GM18505 (cell line): Measurements from ENCODE around the gene BRSK1.

Source experiments
- ATAC-seq: cut with Tn5 transposase; IDR thresholded peaks from one replicate; pipeline ENCODE4 v1.9.1; 2021; ENCODE audit not compliant: unreplicated experiment
- POLR2A ChIP-seq: IDR thresholded peaks from 4 replicates; pipeline ENCODE4 v1.6.1; 2011; ENCODE audit warnings: borderline replicate concordance; ENCODE audit not compliant: insufficient read depth, insufficient read length; ENCODE audit errors: extremely low read depth

BRSK1 gene

GRCh38 chr19:55348317-55349034, 64.7 kb downstream of the BRSK1 start:
- ATAC-seq, result no peak
- TF ChIP-seq POLR2A, result no peak

GRCh38 chr19:55350620-55351315, 67.0 kb downstream of the BRSK1 start:
- no peak for TF ChIP-seq POLR2A
- ATAC-seq, result no peak

GRCh38 chr19:55352040-55352439, 68.2 kb downstream of the BRSK1 start:
- ATAC-seq, result no peak
- TF ChIP-seq POLR2A, result no peak

GRCh38 chr19:55352549-55353145, 68.8 kb downstream of the BRSK1 start:
- TF ChIP-seq POLR2A, result no peak
- no peak for ATAC-seq

- no peak for ATAC-seq
- TF ChIP-seq POLR2A, result no peak
These were observed 69.6 kb downstream of the BRSK1 start for GRCh38 chr19:55353356-55353802.

GRCh38 chr19:55353803-55354697, 70.3 kb downstream of the BRSK1 start:
- no peak for TF ChIP-seq POLR2A
- ATAC-seq, result no peak

GRCh38 chr19:55354698-55355212, 71.0 kb downstream of the BRSK1 start, which contains the start of gene COX6B2:
COX6B2 (minus strand) TSS chr19:55354719; CDS start chr19:55354521, 198 bp downstream.
- TF ChIP-seq POLR2A, result no peak

GRCh38 chr19:55355213-55355821, 71.5 kb downstream of the BRSK1 start:
- no peak for ATAC-seq
- TF ChIP-seq POLR2A, result no peak

More at GRCh38 chr19:55354698-55355212, 71.0 kb downstream of the BRSK1 start, which contains the start of gene COX6B2:
- no peak for ATAC-seq

- no peak for TF ChIP-seq POLR2A
- no peak for ATAC-seq
These were observed 74.7 kb downstream of the BRSK1 start for GRCh38 chr19:55358493-55358892.

GRCh38 chr19:55358943-55359908, 75.4 kb downstream of the BRSK1 start:
- no peak for ATAC-seq
- no peak for TF ChIP-seq POLR2A

- TF ChIP-seq POLR2A, result no peak
- ATAC-seq, result no peak
These were observed 77.1 kb downstream of the BRSK1 start for GRCh38 chr19:55360902-55361301.
